SU-DHL-6 (cell line): Measurements from ENCODE around the gene UTP3.

ENCODE experiments used
- H2AFZ ChIP-seq: fragments of 200-600 bp; sonication (generic); 2 replicates; pipeline ENCODE4 v1.6.1; 2014; ENCODE audit warnings: low read depth, mild to moderate bottlenecking, moderate library complexity, mixed read lengths, antibody characterized with exemption, low read length; ENCODE audit not compliant: severe bottlenecking
- H3F3A ChIP-seq: fragments of 200-600 bp; shearing (Covaris generic); 2 replicates; pipeline ENCODE4 v1.6.0; 2016; ENCODE audit warnings: antibody characterized with exemption, mild to moderate bottlenecking; ENCODE audit not compliant: insufficient read depth
- H3K27ac ChIP-seq: fragments of 200-600 bp; sonication (generic); 2 replicates; pipeline ENCODE4 v1.5.1; 2016; ENCODE audit warnings: low read depth, mild to moderate bottlenecking, low read length, moderate library complexity, mixed read lengths
- H3K27me3 ChIP-seq: fragments of 200-600 bp; sonication (generic), shearing (Covaris generic); 2 replicates; pipeline ENCODE4 v1.6.0; 2014; ENCODE audit warnings: mild to moderate bottlenecking, low read length
- H3K36me3 ChIP-seq: fragments of 200-600 bp; sonication (generic); 2 replicates; pipeline ENCODE4 v1.6.1; 2014; ENCODE audit warnings: mild to moderate bottlenecking, low read length, mixed read lengths
- H3K4me2 ChIP-seq: fragments of 300-600, 200-600 bp; shearing (Covaris generic), sonication (generic); 2 replicates; pipeline ENCODE4 v1.6.0; 2014; ENCODE audit warnings: low read length, low read depth, mild to moderate bottlenecking; ENCODE audit not compliant: poor library complexity, severe bottlenecking
- H3K4me3 ChIP-seq: fragments of 200-600 bp; sonication (generic); 2 replicates; pipeline ENCODE4 v1.5.1; 2014; ENCODE audit warnings: antibody characterized with exemption, low read length, mild to moderate bottlenecking, mixed read lengths; ENCODE audit not compliant: insufficient read depth, poor library complexity, severe bottlenecking
- H3K79me2 ChIP-seq: fragments of 200-600 bp; sonication (generic); 2 replicates; pipeline ENCODE4 v1.6.1; 2014; ENCODE audit warnings: mild to moderate bottlenecking, low read length, moderate library complexity; ENCODE audit not compliant: insufficient read depth
- H3K9ac ChIP-seq: fragments of 200-600 bp; sonication (generic); 2 replicates; pipeline ENCODE4 v1.7.0; 2014; ENCODE audit warnings: mild to moderate bottlenecking, low read length
- H3K9me2 ChIP-seq: fragments of 200-600 bp; sonication (generic); replicated peaks from 2 replicates; pipeline ENCODE4 v1.6.1; 2014; ENCODE audit warnings: low read length; ENCODE audit not compliant: insufficient read depth
- H3K9me3 ChIP-seq: fragments of 200-600 bp; sonication (generic); 2 replicates; pipeline ENCODE4 v1.6.1; 2014; ENCODE audit warnings: low read length, mixed read lengths; ENCODE audit not compliant: insufficient read depth
- H4K20me1 ChIP-seq: fragments of 200-600 bp; sonication (generic); 2 replicates; pipeline ENCODE4 v1.6.1; 2014; ENCODE audit warnings: low read depth, mild to moderate bottlenecking, antibody characterized with exemption, low read length, moderate library complexity, mixed read lengths
- CTCF ChIP-seq: fragments of 200-600 bp; sonication (generic); IDR thresholded peaks from one replicate; pipeline ENCODE4 v1.5.1; 2017; ENCODE audit warnings: antibody characterized with exemption, mild to moderate bottlenecking, low read length, moderate library complexity; ENCODE audit not compliant: insufficient read depth, poor library complexity, severe bottlenecking
- EZH2phosphoT487 ChIP-seq: fragments of 200-600 bp; sonication (generic), shearing (Covaris generic); conservative IDR thresholded peaks from 2 replicates; pipeline ENCODE4 v1.6.1; 2018; ENCODE audit warnings: mild to moderate bottlenecking, antibody characterized with exemption, low read length, moderate library complexity, mixed read lengths

Gene UTP3

GRCh38 chr4:70739496-70740337 lies 51.4 kb downstream of the UTP3 start:
- no peaks in the 10 kb centered on the region for H3K27me3 ChIP-seq
- H3K9me3 ChIP-seq, result no peaks in the 10 kb centered on the region
- H4K20me1 ChIP-seq, result no peaks in the 10 kb centered on the region
- H3K36me3 ChIP-seq, result no peaks in the 10 kb centered on the region
- no peak overlapping the region for H3K9ac ChIP-seq
- H3K79me2 ChIP-seq, result no peaks in the 10 kb centered on the region
- H3K4me2 ChIP-seq, result no peak overlapping the region
- H3F3A ChIP-seq, result peaks cover 7% of the 10 kb centered on the region
- no peaks in the 10 kb centered on the region for H3K9me2 ChIP-seq
- no peak overlapping the region for H3K27ac ChIP-seq
- no peak overlapping the region for H2AFZ ChIP-seq
- TF ChIP-seq CTCF (no peak), EZH2phosphoT487 (no peak)
- no peak overlapping the region for H3K4me3 ChIP-seq
